HUES64 (cell line): Measurements from ENCODE around the gene LSAMP. TPM values are rescaled to one million over a fixed set of nuclear protein-coding genes. Genes with fewer than 3 reads are reported as not detected.

ENCODE experiments used
- H3K27ac ChIP-seq: 2 replicates; pipeline ENCODE4 v1.7.0; 2013; ENCODE audit warnings: low read depth, low read length, inconsistent platforms
- H3K27me3 ChIP-seq: 2 replicates; pipeline ENCODE4 v1.6.1; 2013; ENCODE audit warnings: mild to moderate bottlenecking, low read length; ENCODE audit not compliant: insufficient read depth
- H3K36me3 ChIP-seq: 2 replicates; pipeline ENCODE4 v1.6.1; 2013; ENCODE audit warnings: mild to moderate bottlenecking, low read length; ENCODE audit not compliant: insufficient read depth
- H3K4me1 ChIP-seq: 2 replicates; pipeline ENCODE4 v1.6.1; 2013; ENCODE audit warnings: mild to moderate bottlenecking, low read length, moderate library complexity; ENCODE audit not compliant: insufficient read depth
- H3K4me3 ChIP-seq: 2 replicates; pipeline ENCODE4 v1.5.1; 2013; ENCODE audit warnings: mild to moderate bottlenecking, low read length, moderate library complexity
- H3K9ac ChIP-seq: 2 replicates; pipeline ENCODE4 v1.6.1; 2013; ENCODE audit warnings: mild to moderate bottlenecking, low read depth, low read length
- H3K9me3 ChIP-seq: 2 replicates; pipeline ENCODE4 v1.6.1; 2013; ENCODE audit warnings: low read depth, low read length; ENCODE audit not compliant: insufficient read depth
- WGBS: fragments of 150-250, 120-280 bp; methylation state at CpG from one replicate; pipeline ENCODE4 v1.1.7; 2013; ENCODE audit warnings: missing lambda C conversion rate; 5-methylcytosine and 5-hydroxymethylcytosine counted together
- polyA plus RNA-seq, 2 experiments: library from polyadenylated mRNA; stranded (reverse); fragments of 50-300 nt; gene quantifications; one replicate each; pipeline ENCODE4 v1.2.3, GENCODE V29; 2013

LSAMP gene
- polyA plus RNA-seq (2013, experiment 1 of 2): 4.2 TPM
- 7.5 TPM for polyA plus RNA-seq (2013, experiment 2 of 2)

GRCh38 chr3:116445311-116445841, at the start of gene LSAMP:
LSAMP (minus strand) TSS chr3:116445487.
- peak within 1 kb of the TSS; percentile 72 for H3K4me3 ChIP-seq
- H3K4me1 ChIP-seq: peaks cover 35% of the 10 kb centered on the region
- no peaks in the 10 kb centered on the region for H3K36me3 ChIP-seq
- peak within 1 kb of the TSS; percentile 58 for H3K9ac ChIP-seq
- H3K9me3 ChIP-seq: no peaks in the 10 kb centered on the region
- H3K27me3 ChIP-seq: peaks cover 8% of the 10 kb centered on the region; the same call in 1 of the 2 replicates
- WGBS: 1% methylated on average over 15 of the region's 15 CpGs
- H3K27ac ChIP-seq: no peak within 1 kb of the TSS; the same call in 1 of the 2 replicates

GRCh38 chr3:116492379-116492778, 47.1 kb upstream of the LSAMP start:
- Histone ChIP-seq H3K27ac (no peak overlapping the region), H3K4me3 (no peak overlapping the region)
- WGBS: 84% methylated on average over 2 of the region's 2 CpGs

GRCh38 chr3:116483135-116483534, 37.8 kb upstream of the LSAMP start:
- no peak overlapping the region for H3K27ac ChIP-seq
- H3K27me3 ChIP-seq: no peaks in the 10 kb centered on the region
- no peak overlapping the region for H3K9ac ChIP-seq
- WGBS: 92% methylated on average over 4 of the region's 4 CpGs
- peaks cover 23% of the 10 kb centered on the region for H3K9me3 ChIP-seq
- H3K4me3 ChIP-seq: no peak overlapping the region
- no peaks in the 10 kb centered on the region for H3K4me1 ChIP-seq
- H3K36me3 ChIP-seq: no peaks in the 10 kb centered on the region

More at GRCh38 chr3:116492379-116492778, 47.1 kb upstream of the LSAMP start:
- no peaks in the 10 kb centered on the region for H3K9me3 ChIP-seq
- no peaks in the 10 kb centered on the region for H3K36me3 ChIP-seq
- no peaks in the 10 kb centered on the region for H3K4me1 ChIP-seq
- H3K9ac ChIP-seq: no peak overlapping the region
- no peaks in the 10 kb centered on the region for H3K27me3 ChIP-seq

GRCh38 chr3:116476691-116477090, 31.4 kb upstream of the LSAMP start:
- Histone ChIP-seq H3K27me3 (no peaks in the 10 kb centered on the region), H3K4me3 (no peak overlapping the region), H3K4me1 (peaks cover 9% of the 10 kb centered on the region; the same call in 1 of the 2 replicates), H3K36me3 (no peaks in the 10 kb centered on the region), H3K27ac (no peak overlapping the region), H3K9ac (no peak overlapping the region), H3K9me3 (peaks cover 23% of the 10 kb centered on the region)

GRCh38 chr3:116474801-116475200, 29.5 kb upstream of the LSAMP start:
- Histone ChIP-seq H3K36me3 (no peaks in the 10 kb centered on the region), H3K4me3 (no peak overlapping the region), H3K9me3 (peaks cover 15% of the 10 kb centered on the region), H3K27ac (no peak overlapping the region), H3K9ac (no peak overlapping the region), H3K27me3 (no peaks in the 10 kb centered on the region), H3K4me1 (peaks cover 9% of the 10 kb centered on the region; the same call in 1 of the 2 replicates)

- Histone ChIP-seq H3K9me3 (peaks cover 11% of the 10 kb centered on the region), H3K4me1 (peaks cover 9% of the 10 kb centered on the region; the same call in 1 of the 2 replicates), H3K27ac (no peak overlapping the region), H3K4me3 (no peak overlapping the region), H3K36me3 (no peaks in the 10 kb centered on the region), H3K27me3 (no peaks in the 10 kb centered on the region), H3K9ac (no peak overlapping the region)
- WGBS: 80% methylated on average over 2 of the region's 2 CpGs
Observed at GRCh38 chr3:116474032-116474780, 28.9 kb upstream of the LSAMP start.

- peaks cover 9% of the 10 kb centered on the region; the same call in 1 of the 2 replicates for H3K4me1 ChIP-seq
- peaks cover 5% of the 10 kb centered on the region for H3K9me3 ChIP-seq
- H3K4me3 ChIP-seq: no peak overlapping the region
- no peak overlapping the region for H3K9ac ChIP-seq
- no peaks in the 10 kb centered on the region for H3K27me3 ChIP-seq
- H3K36me3 ChIP-seq: no peaks in the 10 kb centered on the region
- no peak overlapping the region for H3K27ac ChIP-seq
Observed at GRCh38 chr3:116473602-116474001, 28.3 kb upstream of the LSAMP start.

GRCh38 chr3:116470605-116471197, 25.4 kb upstream of the LSAMP start:
- Histone ChIP-seq H3K27me3 (no peaks in the 10 kb centered on the region), H3K27ac (no peak overlapping the region), H3K4me3 (no peak overlapping the region), H3K4me1 (peaks cover 9% of the 10 kb centered on the region; the same call in 1 of the 2 replicates), H3K9ac (no peak overlapping the region), H3K36me3 (no peaks in the 10 kb centered on the region), H3K9me3 (no peaks in the 10 kb centered on the region)
- WGBS: 96% methylated on average over 3 of the region's 4 CpGs

- Histone ChIP-seq H3K9me3 (no peaks in the 10 kb centered on the region), H3K4me3 (no peak overlapping the region), H3K27me3 (no peaks in the 10 kb centered on the region), H3K36me3 (no peaks in the 10 kb centered on the region), H3K4me1 (peaks cover 9% of the 10 kb centered on the region; the same call in 1 of the 2 replicates), H3K27ac (no peak overlapping the region), H3K9ac (no peak overlapping the region)
- 95% methylated on average over 3 of the region's 3 CpGs for WGBS
Observed at GRCh38 chr3:116469546-116469945, 24.3 kb upstream of the LSAMP start.

- Histone ChIP-seq H3K36me3 (no peaks in the 10 kb centered on the region), H3K4me3 (no peak overlapping the region), H3K27me3 (no peaks in the 10 kb centered on the region), H3K4me1 (no peaks in the 10 kb centered on the region), H3K27ac (no peak overlapping the region), H3K9me3 (no peaks in the 10 kb centered on the region), H3K9ac (no peak overlapping the region)
- no CpG with 5 or more reads among the region's 1 CpG for WGBS
Observed at GRCh38 chr3:116464276-116464798, 19.1 kb upstream of the LSAMP start.

- no peak overlapping the region for H3K9ac ChIP-seq
Observed at GRCh38 chr3:116453666-116454346, 8.5 kb upstream of the LSAMP start.

More at GRCh38 chr3:116453666-116454346, 8.5 kb upstream of the LSAMP start:
- no peak overlapping the region for H3K4me3 ChIP-seq
- no peaks in the 10 kb centered on the region for H3K27me3 ChIP-seq
- no CpG with 5 or more reads among the region's 1 CpG for WGBS
- H3K36me3 ChIP-seq: no peaks in the 10 kb centered on the region
- peaks cover 6% of the 10 kb centered on the region; the same call in 1 of the 2 replicates for H3K4me1 ChIP-seq
- 0 out of 2 replicates have a peak, but pooled peaks cover 4% of the 10 kb centered on the region for H3K9me3 ChIP-seq
- no peak overlapping the region for H3K27ac ChIP-seq
